ENCODE data around the gene MAGI1.

DNA sequence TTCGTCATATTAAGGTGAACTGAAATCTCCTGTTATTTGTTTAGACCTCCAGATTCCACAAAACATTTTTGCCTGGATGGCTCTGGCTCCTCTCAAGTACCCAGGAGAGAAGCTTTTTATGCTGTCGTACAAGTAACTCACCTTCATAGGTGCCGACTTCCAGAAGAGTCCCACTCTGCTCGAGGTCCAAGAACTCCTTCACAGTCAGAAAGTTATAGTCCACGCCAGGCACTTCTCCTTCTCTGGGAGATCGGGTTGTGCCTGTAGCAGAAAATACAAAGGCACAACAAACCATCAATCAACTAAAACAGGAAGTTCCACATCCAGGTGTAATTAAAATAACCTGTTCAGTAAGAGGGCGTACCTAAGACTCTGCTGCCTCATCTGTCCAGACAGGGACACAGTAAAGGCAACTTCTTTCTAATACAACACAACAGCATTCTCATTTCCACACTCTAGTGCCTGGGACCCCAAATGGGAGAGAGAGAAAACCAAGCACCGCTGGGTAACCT is 545.3 kb downstream of the MAGI1 start:
- TF ChIP-seq, protein P1, sequence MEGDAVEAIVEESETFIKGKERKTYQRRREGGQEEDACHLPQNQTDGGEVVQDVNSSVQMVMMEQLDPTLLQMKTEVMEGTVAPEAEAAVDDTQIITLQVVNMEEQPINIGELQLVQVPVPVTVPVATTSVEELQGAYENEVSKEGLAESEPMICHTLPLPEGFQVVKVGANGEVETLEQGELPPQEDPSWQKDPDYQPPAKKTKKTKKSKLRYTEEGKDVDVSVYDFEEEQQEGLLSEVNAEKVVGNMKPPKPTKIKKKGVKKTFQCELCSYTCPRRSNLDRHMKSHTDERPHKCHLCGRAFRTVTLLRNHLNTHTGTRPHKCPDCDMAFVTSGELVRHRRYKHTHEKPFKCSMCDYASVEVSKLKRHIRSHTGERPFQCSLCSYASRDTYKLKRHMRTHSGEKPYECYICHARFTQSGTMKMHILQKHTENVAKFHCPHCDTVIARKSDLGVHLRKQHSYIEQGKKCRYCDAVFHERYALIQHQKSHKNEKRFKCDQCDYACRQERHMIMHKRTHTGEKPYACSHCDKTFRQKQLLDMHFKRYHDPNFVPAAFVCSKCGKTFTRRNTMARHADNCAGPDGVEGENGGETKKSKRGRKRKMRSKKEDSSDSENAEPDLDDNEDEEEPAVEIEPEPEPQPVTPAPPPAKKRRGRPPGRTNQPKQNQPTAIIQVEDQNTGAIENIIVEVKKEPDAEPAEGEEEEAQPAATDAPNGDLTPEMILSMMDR (IDR thresholded peaks at IDR 0.05) = no peak
- no peak for TF ChIP-seq POLR2A (IDR thresholded peaks at IDR 0.05)

Measured in lower leg skin (tissue), 3 donors.